Calu3 (cell line): ENCODE data around the gene UNKL. TPM values are rescaled to one million over a fixed set of nuclear protein-coding genes. Genes with fewer than 3 reads are reported as not detected.

Experiments
- BruUV-seq: library from RNA; stranded (reverse); fragments of 400-500 nt; replicated peaks from 2 replicates; lab custom pipeline; 2021; lab: Mats Ljungman, UMichigan
- CTCF ChIA-PET: fragments of 300-600 bp; sonication (Branson Sonifier 250); formaldehyde crosslinking; loops from one replicate; lab custom pipeline; 2022; ENCODE audit warnings: antibody characterized with exemption; lab: Charles Lee
- DNase-seq: peaks from one replicate; pipeline ENCODE4 v3.0.0; 2022
- H3K27ac Mint-ChIP-seq: one replicate; pipeline ENCODE4 v1.8.0; 2022; ENCODE audit warnings: mixed read lengths; ENCODE audit not compliant: unreplicated experiment
- H3K27me3 Mint-ChIP-seq: one replicate; pipeline ENCODE4 v1.8.0; 2022; ENCODE audit warnings: mixed read lengths; ENCODE audit not compliant: unreplicated experiment
- H3K36me3 Mint-ChIP-seq: one replicate; pipeline ENCODE4 v1.8.0; 2022; ENCODE audit warnings: mild to moderate bottlenecking, moderate library complexity, mixed read lengths; ENCODE audit not compliant: insufficient read depth, unreplicated experiment
- H3K4me1 Mint-ChIP-seq: one replicate; pipeline ENCODE4 v1.8.0; 2022; ENCODE audit warnings: mild to moderate bottlenecking, low read depth, mixed read lengths; ENCODE audit not compliant: unreplicated experiment
- H3K4me3 Mint-ChIP-seq: one replicate; pipeline ENCODE4 v1.8.0; 2022; ENCODE audit warnings: mild to moderate bottlenecking, low read depth, moderate library complexity, mixed read lengths; ENCODE audit not compliant: unreplicated experiment
- H3K9me3 Mint-ChIP-seq: one replicate; pipeline ENCODE4 v1.8.0; 2022; ENCODE audit warnings: low read depth, mixed read lengths; ENCODE audit not compliant: unreplicated experiment
- CTCF ChIP-seq: fragments of 200-600 bp; IDR thresholded peaks from one replicate; pipeline ENCODE4 v1.8.0; 2022; ENCODE audit warnings: antibody characterized with exemption; ENCODE audit not compliant: unreplicated experiment
- intact Hi-C: fragments of 100-400 bp; cut with micrococcal nuclease; formaldehyde crosslinking; loops from one replicate; pipeline ENCODE4 v1.10.0; 2022; ENCODE audit not compliant: unreplicated experiment
- total RNA-seq: library from RNA; stranded (reverse); gene quantifications from 2 replicates; pipeline ENCODE4 v1.2.3, GENCODE V29; 2022

The UNKL gene
- total RNA-seq, 1 experiment from 2014 or later, result 35.5 TPM

- no peak for DNase-seq
- CTCF ChIA-PET, result no interaction called here
- Mint-ChIP-seq H3K4me1 (no peaks in the 10 kb centered on the region), H3K27me3 (no peaks in the 10 kb centered on the region), H3K27ac (no peak overlapping the region), H3K9me3 (no peaks in the 10 kb centered on the region), H3K36me3 (peaks cover 20% of the 10 kb centered on the region), H3K4me3 (no peak overlapping the region)
- intact Hi-C loops, result no loop called here
- no peak for TF ChIP-seq CTCF
- no TSS peak for BruUV-seq
Measured at GRCh38 chr16:1398826-1399581, 15.5 kb downstream of the UNKL start.

- H3K4me3 Mint-ChIP-seq, result no peak overlapping the region
- no peak overlapping the region for H3K27ac Mint-ChIP-seq
- H3K27me3 Mint-ChIP-seq, result no peaks in the 10 kb centered on the region
- DNase-seq, result no peak
- no peaks in the 10 kb centered on the region for H3K4me1 Mint-ChIP-seq
- no peak for TF ChIP-seq CTCF
- intact Hi-C loops, result no loop called here
- H3K36me3 Mint-ChIP-seq, result peaks cover 20% of the 10 kb centered on the region
- H3K9me3 Mint-ChIP-seq, result no peaks in the 10 kb centered on the region
- BruUV-seq, result no TSS peak
- CTCF ChIA-PET, result no interaction called here
Measured at GRCh38 chr16:1398351-1398750, 16.2 kb downstream of the UNKL start.

GRCh38 chr16:1397779-1398178 lies 16.7 kb downstream of the UNKL start:
- no peaks in the 10 kb centered on the region for H3K27me3 Mint-ChIP-seq
- no peaks in the 10 kb centered on the region for H3K4me1 Mint-ChIP-seq
- H3K9me3 Mint-ChIP-seq, result no peaks in the 10 kb centered on the region
- no peak for DNase-seq
- no peak overlapping the region for H3K27ac Mint-ChIP-seq
- no TSS peak for BruUV-seq
- intact Hi-C loops, result no loop called here
- CTCF ChIA-PET, result no interaction called here
- TF ChIP-seq CTCF, result no peak
- no peak overlapping the region for H3K4me3 Mint-ChIP-seq
- H3K36me3 Mint-ChIP-seq, result peaks cover 23% of the 10 kb centered on the region

- peaks cover 18% of the 10 kb centered on the region for H3K36me3 Mint-ChIP-seq
- TF ChIP-seq CTCF, result no peak
- intact Hi-C loops, result no loop called here
- H3K4me3 Mint-ChIP-seq, result no peak overlapping the region
- DNase-seq, result no peak
- H3K9me3 Mint-ChIP-seq, result no peaks in the 10 kb centered on the region
- no peaks in the 10 kb centered on the region for H3K27me3 Mint-ChIP-seq
- no TSS peak for BruUV-seq
- H3K4me1 Mint-ChIP-seq, result no peaks in the 10 kb centered on the region
- CTCF ChIA-PET, result no interaction called here
- no peak overlapping the region for H3K27ac Mint-ChIP-seq
Measured at GRCh38 chr16:1395444-1396031, 19.0 kb downstream of the UNKL start.
